Hematopoietic multipotent progenitor cell treated with erythropoietin and hydrocortisone succinate and interleukin-3 and kit ligand, for 8 days (in vitro differentiated cells): ENCODE results near the gene TWIST2.

Experiments used
- DNase-seq: peaks from one replicate; pipeline ENCODE4 v3.0.0-alpha.2; 2015

TWIST2 gene

GRCh38 chr2:238859636-238860347, 11.9 kb downstream of the TWIST2 start:
- no peak for DNase-seq

DNA sequence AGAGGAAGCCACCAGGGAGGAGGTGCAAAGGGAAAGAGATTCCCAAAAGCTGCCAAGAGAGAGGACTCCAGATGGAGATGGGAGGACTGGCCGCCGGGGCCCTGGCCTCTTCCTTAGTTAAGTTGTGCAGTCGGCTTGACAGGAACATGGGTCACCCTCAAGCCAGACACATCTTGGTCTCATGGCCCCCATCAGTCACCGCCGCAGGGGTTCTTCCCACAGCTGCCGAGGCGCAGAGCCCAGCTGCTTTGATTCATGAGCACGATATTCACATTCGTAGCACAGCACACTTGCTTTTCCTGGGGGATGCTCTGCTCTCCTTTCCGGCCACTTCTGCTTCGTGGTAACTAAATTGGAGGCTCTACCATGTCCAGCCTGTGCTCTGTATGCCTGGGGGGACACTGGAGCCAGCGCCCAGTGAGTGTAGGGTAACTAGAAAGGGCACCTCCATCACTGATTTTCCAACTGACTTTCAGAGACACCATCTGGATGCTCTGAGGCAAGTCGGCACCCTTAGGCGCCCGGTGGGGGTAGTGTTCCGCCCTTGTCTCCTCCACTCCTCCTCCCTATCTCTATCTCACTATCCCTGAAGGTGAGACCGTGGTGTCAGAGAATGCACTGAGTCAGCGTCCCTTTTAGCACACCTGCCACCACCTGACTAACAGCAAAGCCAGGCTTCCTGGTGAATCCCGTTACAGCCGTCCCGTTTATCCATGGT, 13.3 kb downstream of the TWIST2 start:
- DNase-seq: no peak

DNA sequence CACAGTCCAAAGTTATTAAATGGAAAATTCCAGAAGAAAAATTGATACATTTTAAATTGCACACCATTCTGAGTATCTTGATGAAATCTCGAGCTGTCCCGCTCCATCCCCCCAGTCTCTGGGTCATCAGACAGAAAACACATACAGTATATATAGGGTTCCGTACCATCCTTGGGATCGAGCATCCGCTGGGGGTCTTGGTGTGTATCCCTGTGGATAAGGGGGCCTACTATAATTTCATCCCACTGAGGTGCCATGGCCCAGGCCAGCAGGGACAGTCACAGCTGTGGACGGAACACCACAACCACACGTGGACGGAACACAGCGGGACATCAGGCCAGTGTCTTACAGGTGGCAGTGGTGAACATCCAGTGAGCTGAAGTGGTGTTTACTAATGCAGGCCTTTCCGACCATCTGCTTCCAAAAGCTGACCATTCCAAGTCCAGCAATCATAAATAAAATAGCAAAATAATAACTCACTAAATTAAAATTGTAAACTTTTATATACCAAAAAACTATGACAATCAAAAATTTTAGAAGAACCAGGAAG, 14.0 kb downstream of the TWIST2 start:
- no peak for DNase-seq

DNA sequence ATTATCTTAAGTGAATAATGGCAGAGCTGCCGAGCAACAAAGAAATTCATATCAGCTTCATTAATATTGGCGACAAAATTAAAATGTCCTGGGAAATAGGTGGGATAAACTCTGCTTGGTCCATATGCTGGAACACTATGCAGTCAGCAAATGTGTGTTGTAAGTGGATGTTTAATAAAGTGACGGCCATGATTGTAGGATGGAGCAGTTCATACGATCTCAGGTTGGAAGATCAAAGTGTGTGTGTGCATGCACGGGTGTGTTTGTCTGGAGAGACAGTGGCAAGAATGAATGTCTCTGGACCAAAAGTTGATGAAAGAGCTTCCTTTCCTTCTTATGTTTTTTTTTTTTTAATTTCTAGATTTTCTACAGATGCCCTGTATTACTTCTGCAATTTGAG, 14.8 kb downstream of the TWIST2 start:
- DNase-seq: no peak

DNA sequence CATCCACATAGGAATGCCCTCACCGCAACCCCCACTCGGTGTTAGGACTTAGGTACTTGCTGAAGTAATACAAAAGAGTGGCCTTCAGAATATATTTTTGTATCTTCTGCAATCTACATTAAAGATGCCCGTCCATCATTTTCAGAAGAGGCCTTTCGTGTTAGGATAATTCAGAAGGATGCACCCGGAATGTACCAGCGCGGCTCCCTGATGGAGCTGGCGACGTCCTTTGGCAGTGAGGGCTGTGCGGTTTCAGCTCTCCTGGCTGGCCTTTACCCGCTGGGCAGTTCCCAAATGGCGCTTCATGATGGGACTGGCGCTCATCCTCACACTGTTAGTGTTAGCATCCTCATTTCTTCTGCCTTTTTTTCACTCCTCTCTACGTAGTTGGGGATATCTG, 15.3 kb downstream of the TWIST2 start:
- no peak for DNase-seq

DNA sequence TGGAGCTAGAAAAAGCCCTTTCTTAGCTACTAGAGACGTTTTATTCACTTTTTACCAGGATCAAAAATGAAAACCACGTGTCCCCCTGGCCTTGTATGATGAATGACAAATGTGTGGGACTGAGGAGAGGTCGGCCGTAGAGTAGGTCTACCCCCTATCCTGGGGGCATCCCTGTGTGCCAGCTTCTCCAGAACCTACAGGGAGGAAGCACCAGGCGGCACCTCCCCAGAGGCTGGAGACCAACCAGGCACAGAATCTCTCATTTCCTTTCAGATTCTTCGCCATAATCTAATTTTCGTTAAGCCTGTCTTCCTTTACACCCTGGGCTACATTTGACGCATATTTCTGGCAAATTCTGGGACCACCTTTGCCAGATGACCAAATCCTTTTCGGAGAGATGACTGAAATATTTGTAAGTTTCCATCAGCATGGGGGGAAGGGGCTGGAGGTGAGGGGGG, 15.9 kb downstream of the TWIST2 start:
- DNase-seq: no peak

DNA sequence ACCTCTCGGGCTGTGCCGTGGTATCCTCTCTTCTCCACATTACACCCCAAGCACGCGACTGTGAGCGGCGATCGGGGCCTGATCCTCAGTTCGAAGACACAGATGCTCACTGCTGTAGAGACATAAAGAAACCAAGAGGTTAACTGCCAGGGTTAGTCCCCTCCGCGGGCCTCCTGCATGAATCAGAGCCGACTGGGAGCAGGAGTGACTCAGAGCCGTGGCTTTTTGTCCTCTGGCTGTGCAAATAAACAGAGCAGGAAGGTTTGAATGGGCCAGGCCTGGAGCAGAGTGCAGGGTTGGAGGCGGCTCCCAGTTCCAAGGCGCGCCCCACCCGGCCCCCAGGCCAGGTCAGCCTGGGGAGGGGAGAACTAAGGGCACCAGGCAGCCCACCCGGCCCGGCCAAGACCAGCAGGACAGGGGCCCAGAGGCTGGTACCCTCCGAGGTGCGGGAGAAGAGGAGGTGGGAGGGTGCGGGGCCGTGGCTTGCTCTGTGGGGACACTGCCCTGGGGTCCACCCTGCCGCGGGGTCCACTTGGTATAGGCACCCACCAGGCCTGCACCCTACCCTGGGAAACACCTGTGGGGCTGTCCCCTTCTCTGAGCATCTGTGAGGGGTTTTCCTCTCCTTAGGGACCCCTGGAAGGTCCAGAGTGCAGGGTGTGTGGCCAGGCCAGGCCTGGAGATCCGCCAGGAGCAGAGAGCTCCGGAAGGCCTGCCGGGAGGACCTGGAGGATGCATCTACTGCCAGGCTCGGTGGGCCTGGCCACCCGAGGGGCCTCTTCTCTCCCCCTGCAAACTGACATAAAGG, 16.5 kb downstream of the TWIST2 start:
- DNase-seq: no peak

- no peak for DNase-seq
These were observed 17.3 kb downstream of the TWIST2 start for GRCh38 chr2:238865015-238865719.

- DNase-seq: no peak
These were observed 18.0 kb downstream of the TWIST2 start for GRCh38 chr2:238865744-238866355.

DNA sequence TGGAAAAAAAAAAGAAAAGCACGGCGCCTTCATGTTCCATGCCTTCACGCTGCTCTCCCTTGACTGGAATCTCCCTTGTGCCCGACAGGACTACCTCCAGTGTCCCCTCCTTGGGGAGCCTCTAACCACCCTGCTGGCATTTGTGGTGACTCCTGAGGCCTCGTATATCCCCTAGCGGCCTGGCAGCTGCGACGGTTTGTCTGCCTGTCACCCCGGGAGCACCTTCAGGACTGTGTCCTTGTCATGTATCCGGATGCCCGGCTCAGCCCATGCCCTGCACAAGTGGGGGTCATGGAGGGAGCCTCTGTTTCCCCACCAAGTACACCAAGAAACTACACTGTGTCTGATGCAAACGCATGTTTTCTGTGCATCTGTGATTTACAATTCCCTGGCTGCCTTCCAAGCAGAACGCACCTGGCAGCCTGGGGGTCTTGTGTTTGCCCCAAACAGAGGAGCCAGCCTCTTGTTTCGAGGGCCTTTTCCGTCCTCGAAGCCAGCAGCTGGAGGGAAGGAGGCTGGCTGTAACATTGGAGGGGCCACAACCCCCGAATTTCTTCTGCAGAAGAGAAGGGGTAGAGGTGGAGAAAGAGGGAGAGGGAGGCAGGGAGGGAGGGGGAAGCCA, 18.9 kb downstream of the TWIST2 start:
- no peak for DNase-seq

DNA sequence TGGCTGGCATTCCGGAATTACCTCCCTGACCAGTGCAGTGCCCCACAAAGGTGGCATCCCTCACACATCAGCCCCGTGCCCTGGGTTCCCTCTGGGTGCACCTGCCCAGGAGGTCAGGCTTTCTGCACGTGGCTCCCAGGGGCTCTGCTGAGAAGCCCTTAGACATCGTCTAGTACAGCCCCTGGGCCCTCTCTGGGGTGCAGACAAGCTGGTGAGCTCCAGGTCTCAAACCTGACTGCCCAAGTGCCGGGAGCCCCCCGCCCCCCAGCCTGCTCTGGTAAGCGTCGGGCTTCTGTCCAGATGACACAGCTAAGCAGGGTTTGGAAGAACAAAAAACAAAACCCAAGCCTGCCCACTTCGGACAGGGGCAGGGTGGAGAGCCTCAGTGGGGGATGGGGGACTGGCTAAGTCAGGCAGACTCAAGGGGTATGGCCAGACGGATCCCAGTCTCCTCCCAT, 20.2 kb downstream of the TWIST2 start:
- DNase-seq: no peak

GRCh38 chr2:238868616-238869292, 20.9 kb downstream of the TWIST2 start:
- no peak for DNase-seq

GRCh38 chr2:238869293-238870124, 21.6 kb downstream of the TWIST2 start:
- no peak for DNase-seq

- no peak for DNase-seq
These were observed 22.4 kb downstream of the TWIST2 start for GRCh38 chr2:238870261-238870660.

GRCh38 chr2:238872026-238872425, 24.1 kb downstream of the TWIST2 start:
- DNase-seq: no peak

DNA sequence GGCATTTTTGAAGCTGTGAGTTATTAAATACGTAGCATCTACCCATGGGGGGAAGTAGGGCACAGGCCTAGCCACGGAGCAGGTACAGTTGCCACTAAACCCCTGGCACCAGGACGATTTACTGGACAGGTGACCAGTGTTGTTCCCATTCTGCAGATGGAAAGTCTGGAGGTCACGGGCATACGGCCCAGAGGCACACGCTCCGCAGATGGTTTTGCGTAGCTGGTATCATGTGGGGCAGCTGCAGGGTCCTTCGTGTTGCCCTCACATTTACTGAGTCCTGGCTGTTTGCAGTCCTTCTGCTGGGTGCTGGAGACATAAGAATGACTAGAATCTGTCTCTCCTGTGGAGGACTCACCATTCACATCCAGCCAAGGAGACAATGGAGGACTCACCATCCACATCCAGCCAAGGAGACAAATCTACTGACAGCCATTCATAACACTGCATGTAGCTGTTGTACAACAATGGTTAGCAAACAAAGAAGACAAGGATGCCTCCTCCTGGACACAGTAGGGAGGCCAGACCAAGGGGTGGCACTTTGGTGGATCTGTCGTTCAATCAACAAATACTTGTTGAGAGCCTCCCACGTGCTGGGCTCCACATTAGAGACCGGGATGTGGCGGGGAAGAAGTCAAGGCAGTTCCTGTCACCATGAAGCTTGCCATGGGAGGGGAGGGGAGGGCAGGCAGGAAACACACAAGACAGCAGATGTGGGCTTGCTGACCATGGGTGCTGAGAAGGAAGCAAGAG, 24.9 kb downstream of the TWIST2 start:
- DNase-seq: no peak

DNA sequence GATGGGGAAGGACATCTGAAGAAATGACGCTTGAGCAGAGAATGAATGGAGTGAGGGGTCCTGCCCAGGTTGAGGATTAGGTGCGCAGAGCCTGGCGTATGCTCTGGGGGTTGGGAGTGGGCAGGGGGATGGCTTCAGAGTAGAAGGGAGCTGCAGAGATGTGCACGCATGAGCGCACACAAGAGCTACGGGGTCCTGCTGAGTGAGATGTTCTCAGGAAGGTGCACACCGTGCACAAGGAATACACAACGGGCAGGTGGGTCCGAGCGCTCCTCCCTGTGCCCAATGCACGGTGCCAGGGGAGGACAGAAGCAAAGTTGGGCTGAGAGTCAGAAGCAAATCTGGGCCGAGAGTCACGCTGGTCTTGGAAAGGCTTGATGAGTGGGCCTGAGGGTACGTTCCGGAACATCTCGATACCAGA, 25.5 kb downstream of the TWIST2 start:
- DNase-seq: no peak

DNA sequence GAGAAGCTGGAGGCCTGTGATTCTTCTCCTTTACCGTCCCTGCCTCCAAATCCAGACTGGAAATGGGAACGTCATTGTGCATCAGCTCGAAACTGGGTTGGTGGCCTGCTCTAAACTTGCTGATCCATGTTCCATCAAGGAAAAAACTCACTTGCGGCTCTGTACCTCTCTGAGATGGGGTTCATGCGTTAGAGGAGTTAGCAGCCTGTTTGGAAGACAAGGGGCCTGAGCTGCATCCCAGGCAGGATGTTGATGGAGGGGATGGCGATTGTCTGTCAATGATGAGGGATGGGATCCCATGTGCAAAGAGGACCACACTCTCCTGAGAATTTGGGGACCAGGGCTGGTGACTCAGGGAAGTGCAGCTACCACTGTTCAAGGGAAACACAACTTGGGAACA, 26.0 kb downstream of the TWIST2 start:
- DNase-seq: no peak

DNA sequence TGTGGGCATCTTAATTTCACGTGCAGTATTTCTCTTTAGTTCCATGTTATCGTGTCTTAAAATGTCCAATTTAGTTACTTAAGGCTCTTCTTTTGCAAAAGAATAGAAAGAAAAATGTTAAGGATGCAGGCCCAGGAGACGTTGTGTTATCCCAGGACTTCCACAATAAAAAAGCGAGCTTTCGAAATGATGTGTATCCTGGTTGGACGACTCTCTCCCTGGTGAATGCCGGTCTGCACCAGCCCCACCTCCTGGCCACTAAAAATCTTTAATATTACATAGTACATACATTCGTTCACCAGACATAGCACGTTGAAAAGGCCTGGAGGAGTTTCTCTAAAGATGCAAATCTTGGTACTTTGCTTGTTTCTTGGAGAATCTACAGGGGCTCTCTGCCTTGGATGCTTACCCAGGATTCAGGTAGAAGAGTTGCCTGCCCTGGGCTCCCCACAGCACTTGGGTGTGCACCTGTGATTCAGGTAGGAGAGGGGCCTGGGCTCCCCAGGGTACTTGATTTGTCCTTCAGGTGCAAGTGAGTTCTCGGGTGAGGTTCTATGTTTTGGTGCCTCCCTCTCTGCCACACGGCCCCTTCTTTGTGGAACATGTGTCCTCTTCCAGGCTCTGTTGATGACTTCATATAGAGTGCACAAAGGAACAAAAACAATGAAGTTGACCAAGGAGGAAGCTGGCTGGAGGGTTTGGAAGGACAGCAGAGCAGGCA, 26.6 kb downstream of the TWIST2 start:
- no peak for DNase-seq
